Endothelial cell of umbilical vein (primary cell): ENCODE measurements around the gene GTF2E1.

Experiments
- CTCF ChIP-seq, 2 donors: IDR thresholded peaks; 1 replicate in 1 of 2; 2 replicates in 1 of 2; pipeline ENCODE4 v1.5.1; 2011; ENCODE audit warnings: low read length in 2 of 2, mild to moderate bottlenecking in 2 of 2, moderate library complexity in 2 of 2, control low read depth in 1 of 2, inconsistent platforms in 1 of 2, low read depth in 1 of 2; ENCODE audit not compliant: insufficient read depth in 1 of 2; ENCODE audit errors: extremely low read depth in 1 of 2
- MAX ChIP-seq: IDR thresholded peaks from 2 replicates; pipeline ENCODE4 v1.6.1; 2011; ENCODE audit not compliant: insufficient read depth, insufficient read length

DNA sequence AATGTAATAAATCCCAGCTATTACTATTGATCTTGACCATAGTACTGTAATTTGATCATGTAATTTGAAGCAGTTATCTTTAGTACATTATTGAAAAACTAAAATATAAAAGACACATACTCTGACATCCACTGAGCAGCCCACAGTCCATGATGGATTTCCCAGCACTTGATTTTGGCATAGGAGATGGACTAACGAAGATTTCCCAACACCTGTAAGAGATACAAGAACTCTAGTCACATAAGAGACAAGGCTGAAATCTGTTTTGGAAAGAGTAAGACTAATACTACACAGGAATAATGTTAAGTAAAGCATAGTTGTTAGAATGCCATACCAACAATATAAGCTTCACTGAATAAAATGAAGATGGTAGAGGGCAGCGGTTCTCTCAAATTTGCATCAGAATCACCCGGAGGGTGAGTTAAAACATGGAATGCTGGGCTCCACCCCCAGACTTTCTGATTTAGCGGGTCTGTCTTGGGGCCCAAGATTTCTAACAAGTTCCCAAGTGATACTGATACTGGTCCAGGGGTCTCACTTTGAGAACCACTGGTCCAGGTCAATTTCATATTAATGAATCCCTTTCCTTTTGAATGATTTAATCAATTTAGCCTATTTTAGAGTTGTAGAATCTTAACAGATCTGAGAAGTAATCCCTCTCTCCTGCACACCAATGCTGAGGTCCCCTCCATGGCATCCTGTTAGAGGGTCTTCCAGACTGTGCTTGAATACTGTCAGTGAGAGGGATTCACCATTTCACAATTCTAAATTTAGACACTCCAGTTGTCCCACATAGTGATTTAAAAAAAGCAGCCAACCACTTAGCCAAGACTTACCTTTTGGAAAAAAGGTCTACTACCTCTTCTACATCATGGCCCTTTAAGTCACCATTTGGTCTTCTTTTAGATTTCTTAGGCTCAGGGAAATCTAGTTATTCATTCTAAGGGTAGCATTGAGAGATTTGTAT is 11.7 kb upstream of the GTF2E1 start:
- TF ChIP-seq MAX, result no peak
- no peak for TF ChIP-seq CTCF (IDR thresholded peaks at IDR 0.05; ENCODE audit: extremely low read depth in 1 of 2, insufficient read depth in 1 of 2, low read depth in 1 of 2, low read length in 2 of 2)
